Activated CD4-positive, alpha-beta T cell treated with anti-CD3 and anti-CD28 coated beads for 36 hours (primary cell): ENCODE results near the gene ITGB3. TPM values are rescaled to one million over a fixed set of nuclear protein-coding genes. Genes with fewer than 3 reads are reported as not detected.
"Not testable (repeated sequence)": the region's sequence is repeated elsewhere in the genome, so short reads cannot be mapped to it uniquely, and the experiment has no call there.

Experiments used
- ATAC-seq: fragments of 200-7000 bp; cut with Tn5 transposase; one replicate; pipeline ENCODE4 v1.10.0; 2021; ENCODE audit warnings: mild to moderate bottlenecking, moderate library complexity
- CTCF ChIA-PET: fragments of 350-600 bp; sonication (Branson Sonifier 250); formaldehyde crosslinking; loops from one replicate; lab custom pipeline; 2021; ENCODE audit warnings: antibody characterized with exemption; lab: Charles Lee
- POLR2A ChIA-PET: fragments of 350-600 bp; sonication (Branson Sonifier 250); formaldehyde crosslinking; loops from one replicate; lab custom pipeline; 2021; ENCODE audit warnings: antibody characterized with exemption, inconsistent platforms; lab: Charles Lee
- DNase-seq: peaks from one replicate; pipeline ENCODE4 v3.0.0-alpha.2; 2020
- H3K27ac Mint-ChIP-seq: one replicate; pipeline ENCODE4 v1.8.0; 2021; ENCODE audit warnings: mixed read lengths
- H3K27me3 Mint-ChIP-seq: one replicate; pipeline ENCODE4 v1.8.0; 2021; ENCODE audit warnings: mixed read lengths
- H3K36me3 Mint-ChIP-seq: one replicate; pipeline ENCODE4 v1.8.0; 2021; ENCODE audit warnings: low read depth, mixed read lengths
- H3K4me1 Mint-ChIP-seq: one replicate; pipeline ENCODE4 v1.8.0; 2021; ENCODE audit warnings: mixed read lengths
- H3K4me3 Mint-ChIP-seq: one replicate; pipeline ENCODE4 v1.8.0; 2021; ENCODE audit warnings: mild to moderate bottlenecking, moderate library complexity, mixed read lengths
- H3K9me3 Mint-ChIP-seq: one replicate; pipeline ENCODE4 v1.8.0; 2021; ENCODE audit warnings: low read depth, mixed read lengths
- intact Hi-C, 2 experiments: fragments of 100-400 bp; cut with DNase I in 1 of 2; cut with micrococcal nuclease in 1 of 2; formaldehyde crosslinking; loops; one replicate each; pipeline versions ENCODE4 v1.14.2 to v1.15.1; 2022 to 2024; cut with DNase I, micrococcal nuclease
- total RNA-seq, 2 experiments: library from RNA; stranded (reverse); gene quantifications; one replicate each; pipeline ENCODE4 v1.2.3, GENCODE V29; 2021

The ITGB3 gene
- total RNA-seq, 2 experiments from 2014 or later = 0.04 TPM; not detected in 1

DNA sequence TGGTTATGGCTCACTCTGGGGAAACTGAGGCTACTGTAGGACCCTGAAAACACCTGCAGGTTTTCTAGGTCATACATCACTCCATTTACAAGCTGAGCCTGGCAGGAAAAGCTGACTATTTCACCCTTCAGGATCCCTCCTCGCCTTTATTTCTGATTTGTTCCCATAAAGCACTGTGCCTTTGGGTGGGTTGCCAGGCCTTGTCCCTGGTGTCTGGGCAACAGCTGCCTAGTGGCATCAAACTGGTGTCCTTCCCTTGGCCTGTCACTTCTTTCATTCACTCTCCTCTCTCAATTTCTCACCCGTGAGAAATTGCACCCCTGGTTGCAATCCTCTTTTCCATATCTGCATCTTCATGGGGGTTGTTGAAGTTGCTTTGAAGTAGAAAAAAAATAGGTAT, 42.8 kb upstream of the ITGB3 start:
- DNase-seq = no peak
- CTCF ChIA-PET = interaction anchor here (0.6 kb wide), 2 partner anchors 35 to 300 kb away, joined by 3 to 4 read pairs; no protein-coding TSS in a partner anchor
- Mint-ChIP-seq H3K4me3 (no peak overlapping the region), H3K4me1 (peaks cover 16% of the 10 kb centered on the region), H3K9me3 (no peaks in the 10 kb centered on the region), H3K36me3 (no peaks in the 10 kb centered on the region), H3K27ac (no peak overlapping the region), H3K27me3 (no peaks in the 10 kb centered on the region)
- POLR2A ChIA-PET = no interaction called here
- intact Hi-C loops = no loop called here
- no peak for ATAC-seq

DNA sequence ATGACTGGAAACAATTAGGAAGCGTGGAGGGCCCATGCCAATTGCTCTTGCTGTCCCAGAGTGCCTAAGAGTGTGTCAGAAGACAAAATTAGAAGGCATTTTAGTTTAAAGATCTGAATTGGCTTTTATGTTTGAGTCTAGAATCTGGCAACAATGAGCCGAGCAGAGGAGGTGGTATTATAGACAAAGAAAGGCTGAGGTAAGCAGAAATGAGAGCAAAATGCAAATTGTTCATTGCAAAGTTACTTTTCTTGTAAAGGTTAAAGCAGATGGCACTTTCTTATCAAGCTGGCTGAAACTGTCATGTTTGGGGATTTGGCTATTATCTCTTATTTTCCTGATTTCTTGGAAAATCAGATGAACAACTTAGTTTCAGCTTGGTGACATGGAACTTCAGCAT, 41.2 kb upstream of the ITGB3 start:
- ATAC-seq = no peak
- intact Hi-C loops = no loop called here
- Mint-ChIP-seq H3K9me3 (no peaks in the 10 kb centered on the region), H3K36me3 (no peaks in the 10 kb centered on the region), H3K4me1 (peaks cover 10% of the 10 kb centered on the region), H3K4me3 (no peak overlapping the region), H3K27me3 (no peaks in the 10 kb centered on the region), H3K27ac (no peak overlapping the region)
- POLR2A ChIA-PET = no interaction called here
- DNase-seq = no peak
- CTCF ChIA-PET = no interaction called here

DNA sequence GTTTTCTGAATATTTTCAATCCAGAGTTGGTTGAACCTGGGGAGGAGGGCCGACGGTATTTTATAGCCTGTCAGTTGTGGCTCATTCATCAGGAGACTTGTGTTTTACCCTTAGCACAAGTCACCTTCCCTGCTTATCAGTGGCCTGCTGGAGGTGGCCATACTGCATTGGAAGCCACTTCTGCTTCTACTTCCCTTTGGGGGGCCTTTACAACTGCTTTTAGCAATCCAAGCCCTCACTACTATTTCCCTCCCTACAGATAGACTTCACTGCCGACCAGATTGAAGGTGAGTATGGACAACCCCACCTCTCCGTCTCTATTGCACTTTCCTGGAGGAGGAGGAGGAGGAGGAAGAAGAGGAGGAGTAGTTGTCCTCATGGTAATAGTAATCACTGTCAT, 40.1 kb upstream of the ITGB3 start:
- POLR2A ChIA-PET = interaction anchor here (0.7 kb wide), 1 partner anchor 190 kb away, joined by 3 read pairs; no protein-coding TSS in a partner anchor
- CTCF ChIA-PET = no interaction called here
- Mint-ChIP-seq H3K4me3 (no peak overlapping the region), H3K27ac (no peak overlapping the region), H3K4me1 (peaks cover 11% of the 10 kb centered on the region), H3K27me3 (no peaks in the 10 kb centered on the region), H3K36me3 (no peaks in the 10 kb centered on the region), H3K9me3 (no peaks in the 10 kb centered on the region)
- DNase-seq (no peak), ATAC-seq (no peak)
- intact Hi-C loops = no loop called here

DNA sequence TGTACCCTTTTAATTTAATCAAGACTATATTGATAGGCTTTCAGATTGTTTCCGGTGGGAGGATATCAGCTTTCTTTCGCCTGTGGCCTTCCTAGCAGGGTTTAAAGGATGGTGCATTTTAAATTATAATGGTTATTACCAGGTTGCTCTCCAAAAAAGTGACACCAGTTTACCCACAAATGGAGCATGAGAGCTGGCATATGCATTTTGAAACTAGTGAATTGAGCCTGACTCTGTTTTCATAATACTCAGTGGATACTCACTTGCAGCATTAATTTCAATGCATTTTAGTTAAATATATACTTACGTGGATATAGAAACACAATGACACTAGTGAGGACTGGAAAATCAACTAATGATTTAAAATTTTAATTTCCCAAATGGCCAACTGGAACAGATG, 38.7 kb upstream of the ITGB3 start:
- ATAC-seq = no peak
- Mint-ChIP-seq H3K27ac (no peak overlapping the region), H3K4me3 (no peak overlapping the region), H3K27me3 (no peaks in the 10 kb centered on the region), H3K4me1 (peaks cover 22% of the 10 kb centered on the region), H3K9me3 (no peaks in the 10 kb centered on the region), H3K36me3 (no peaks in the 10 kb centered on the region)
- intact Hi-C loops = no loop called here
- ChIA-PET POLR2A (no interaction called here), CTCF (no interaction called here)
- no peak for DNase-seq

DNA sequence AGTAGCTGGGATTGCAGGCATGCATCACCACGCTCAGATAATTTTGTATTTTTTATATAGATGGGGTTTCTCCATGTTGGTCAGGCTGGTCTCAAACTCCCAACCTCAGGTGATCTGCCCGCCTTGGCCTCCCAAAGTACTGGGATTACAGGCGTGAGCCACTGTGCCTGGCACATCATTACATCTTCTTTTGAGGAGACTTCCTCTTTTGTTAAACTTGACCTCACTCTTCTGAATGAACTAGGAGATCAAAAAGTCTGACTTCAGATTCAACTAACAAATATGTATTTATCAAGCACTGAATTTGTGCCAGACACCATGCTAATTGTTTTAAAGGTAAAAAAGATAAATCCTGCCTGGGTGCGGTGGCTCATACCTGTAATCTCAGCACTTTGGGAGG, 36.8 kb upstream of the ITGB3 start:
- H3K36me3 Mint-ChIP-seq, CTCF ChIA-PET, intact Hi-C loops, H3K27ac Mint-ChIP-seq, H3K4me3 Mint-ChIP-seq, H3K27me3 Mint-ChIP-seq, H3K9me3 Mint-ChIP-seq, ATAC-seq, DNase-seq, POLR2A ChIA-PET: not testable (repeated sequence)
- H3K4me1 Mint-ChIP-seq = peaks cover 37% of the 10 kb centered on the region

DNA sequence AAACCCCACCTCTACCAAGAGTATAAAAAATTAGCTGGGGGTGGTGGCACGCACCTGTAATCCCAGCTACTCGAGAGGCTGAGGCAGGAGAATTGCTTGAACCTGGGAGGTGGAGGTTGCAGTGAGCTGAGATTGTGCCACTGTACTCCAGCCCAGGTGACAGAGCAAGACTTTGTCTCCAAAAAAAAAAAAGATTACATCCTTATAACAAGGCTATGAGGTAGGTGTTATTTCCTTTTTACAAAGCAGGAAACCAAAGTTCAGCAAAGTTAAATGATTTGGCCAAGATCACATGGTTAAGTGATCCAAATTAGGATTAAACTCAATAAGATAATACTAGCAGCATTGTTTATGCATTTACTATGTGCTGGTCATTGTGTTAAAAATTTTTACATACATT, 36.3 kb upstream of the ITGB3 start:
- DNase-seq, H3K36me3 Mint-ChIP-seq, H3K9me3 Mint-ChIP-seq, CTCF ChIA-PET, POLR2A ChIA-PET, H3K27me3 Mint-ChIP-seq, H3K27ac Mint-ChIP-seq, intact Hi-C loops, H3K4me3 Mint-ChIP-seq: not testable (repeated sequence)
- H3K4me1 Mint-ChIP-seq = peaks cover 37% of the 10 kb centered on the region
- ATAC-seq = peak; percentile 67

DNA sequence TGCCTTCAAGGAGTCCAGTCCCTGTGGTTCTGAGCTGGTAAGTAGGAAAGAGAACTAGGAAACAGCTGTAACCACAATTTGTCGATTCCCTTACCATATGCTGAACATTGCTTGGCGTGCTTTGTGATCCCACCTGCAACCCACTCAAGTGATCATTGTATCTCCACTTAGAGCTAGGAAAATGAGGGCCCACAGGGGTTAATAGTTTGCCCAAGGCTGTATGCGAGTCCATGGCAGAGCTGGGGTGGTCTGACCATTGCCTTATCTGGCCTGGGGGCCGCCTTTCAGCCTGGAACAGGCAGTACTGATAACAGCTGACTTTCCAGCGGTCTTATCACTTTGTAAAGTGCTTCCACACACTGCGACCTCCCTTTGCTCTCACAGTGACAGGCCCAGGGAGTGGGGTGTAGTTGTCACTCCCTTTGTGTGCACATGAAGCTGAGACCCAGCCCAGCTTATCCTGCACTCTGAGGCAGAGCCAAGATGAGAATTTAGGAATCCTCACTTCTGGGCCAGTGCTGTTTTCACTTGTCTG, 34.7 kb upstream of the ITGB3 start:
- ChIA-PET CTCF (interaction anchor here (1.0 kb wide), 1 partner anchor 15 kb away, joined by 3 read pairs; no protein-coding TSS in a partner anchor), POLR2A (interaction anchor here (0.8 kb wide), 1 partner anchor 11 kb away, joined by 3 read pairs; no protein-coding TSS in a partner anchor)
- intact Hi-C loops = no loop called here
- Mint-ChIP-seq H3K4me3 (no peak overlapping the region), H3K36me3 (no peaks in the 10 kb centered on the region), H3K27me3 (no peaks in the 10 kb centered on the region), H3K27ac (no peak overlapping the region), H3K4me1 (peaks cover 37% of the 10 kb centered on the region), H3K9me3 (peaks cover under 1% of the 10 kb centered on the region)
- DNase-seq (no peak), ATAC-seq (no peak)

DNA sequence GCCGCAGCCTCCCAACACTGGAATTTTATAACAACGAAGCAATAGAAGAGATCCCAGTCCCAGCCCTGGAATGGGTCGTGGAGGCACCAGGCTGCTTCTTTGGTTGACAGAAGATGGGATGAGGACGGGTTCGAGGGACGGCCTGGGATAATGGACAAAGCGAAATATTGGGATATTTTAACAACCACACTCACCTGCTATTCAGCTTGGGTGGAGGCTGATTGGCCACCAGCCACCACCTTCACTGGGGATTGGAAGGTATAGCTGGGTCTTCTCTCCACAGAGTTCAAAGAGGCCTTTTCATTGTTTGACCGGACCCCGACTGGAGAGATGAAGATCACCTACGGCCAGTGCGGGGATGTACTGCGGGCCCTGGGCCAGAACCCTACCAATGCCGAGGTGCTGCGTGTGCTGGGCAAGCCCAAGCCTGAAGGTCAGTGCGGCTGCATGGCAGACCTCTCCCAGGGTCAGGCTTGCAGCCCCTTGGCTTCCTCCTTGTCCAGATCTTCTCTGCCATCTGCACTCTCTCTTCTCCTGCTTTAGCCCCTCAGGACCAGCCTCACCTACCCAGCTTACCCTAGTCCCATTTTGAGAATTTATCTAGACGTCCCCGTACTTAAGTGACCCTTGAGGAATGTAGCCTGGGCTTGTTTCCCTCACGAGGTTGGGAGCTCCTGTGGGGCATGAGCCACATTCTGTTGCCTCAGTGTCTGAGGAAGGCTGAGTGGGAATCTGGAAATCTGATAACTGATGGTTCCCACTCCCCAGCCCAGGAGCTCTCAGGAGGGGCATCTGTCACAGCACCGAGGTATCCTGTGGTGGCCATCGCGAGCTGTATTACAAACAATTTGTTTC, 33.8 kb upstream of the ITGB3 start:
- peaks cover 37% of the 10 kb centered on the region for H3K4me1 Mint-ChIP-seq
- ChIA-PET CTCF (interaction anchor here (0.8 to 0.9 kb wide), 2 partner anchors 30 to 92 kb away, joined by 3 to 5 read pairs; no protein-coding TSS in a partner anchor), POLR2A (interaction anchor here (0.8 to 1.0 kb wide), 3 partner anchors 12 to 16 kb away, joined by 3 read pairs; no protein-coding TSS in a partner anchor)
- H3K27ac Mint-ChIP-seq = no peak overlapping the region
- no peaks in the 10 kb centered on the region for H3K27me3 Mint-ChIP-seq
- intact Hi-C loops = no loop called here
- H3K4me3 Mint-ChIP-seq = no peak overlapping the region
- no peak for DNase-seq
- H3K9me3 Mint-ChIP-seq = peaks cover 6% of the 10 kb centered on the region
- ATAC-seq = no peak
- H3K36me3 Mint-ChIP-seq = no peaks in the 10 kb centered on the region

DNA sequence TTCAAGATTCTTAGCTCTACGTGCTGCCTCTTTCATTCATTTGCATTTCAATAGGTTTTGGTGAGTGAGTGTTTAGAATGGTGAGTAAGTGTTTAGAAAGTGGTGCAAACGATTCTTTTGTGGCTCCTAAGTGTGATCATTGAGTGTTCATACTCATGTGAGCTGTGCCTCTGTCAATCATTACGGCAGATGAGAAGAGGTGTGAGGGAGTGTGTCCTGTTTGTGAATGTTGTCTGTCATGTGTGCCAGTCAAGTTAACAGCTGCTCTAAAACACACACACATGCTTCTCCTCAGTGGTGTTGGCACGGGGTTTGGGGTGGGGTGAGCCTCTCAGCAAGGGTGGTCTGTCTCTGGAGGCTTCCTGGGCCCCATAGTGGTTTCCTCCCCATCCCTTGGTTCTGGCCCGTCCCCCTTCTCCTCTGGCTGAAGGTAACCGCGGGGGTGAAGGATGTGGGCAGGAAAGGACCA, 33.1 kb upstream of the ITGB3 start:
- H3K4me3 Mint-ChIP-seq = no peak overlapping the region
- intact Hi-C loops = no loop called here
- H3K36me3 Mint-ChIP-seq = no peaks in the 10 kb centered on the region
- no peak overlapping the region for H3K27ac Mint-ChIP-seq
- POLR2A ChIA-PET = interaction anchor here (0.6 to 1.0 kb wide), 3 partner anchors 16 to 651 kb away, joined by 3 to 7 read pairs (median 3); no protein-coding TSS in a partner anchor
- DNase-seq (peak; percentile 24), ATAC-seq (peak; percentile 87)
- CTCF ChIA-PET = interaction anchor here (0.9 kb wide), 1 partner anchor 30 kb away, joined by 5 read pairs; no protein-coding TSS in a partner anchor
- peaks cover 37% of the 10 kb centered on the region for H3K4me1 Mint-ChIP-seq
- peaks cover 6% of the 10 kb centered on the region for H3K9me3 Mint-ChIP-seq
- H3K27me3 Mint-ChIP-seq = no peaks in the 10 kb centered on the region

DNA sequence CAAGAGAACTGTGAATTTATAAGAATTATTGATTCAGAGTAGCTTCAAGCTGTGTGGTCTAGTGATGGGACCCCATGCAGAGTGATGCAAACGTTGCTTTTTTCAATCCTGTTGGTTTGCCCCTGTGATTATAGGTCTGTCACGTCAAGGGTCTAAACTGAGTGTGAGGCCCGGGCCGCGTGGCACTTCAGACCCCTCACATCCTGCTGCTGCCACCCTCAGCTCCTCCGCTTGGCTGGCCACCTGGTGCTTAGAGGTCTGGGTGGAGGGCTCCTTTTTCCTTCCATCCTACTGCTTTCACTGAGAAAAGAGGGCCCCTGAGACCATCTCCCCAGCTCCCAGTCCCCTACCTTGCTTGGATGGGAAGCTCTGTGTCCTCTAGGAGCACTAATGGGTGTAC, 32.5 kb upstream of the ITGB3 start:
- DNase-seq = no peak
- no peak overlapping the region for H3K27ac Mint-ChIP-seq
- ChIA-PET CTCF (no interaction called here), POLR2A (interaction anchor here (0.6 to 0.9 kb wide), 2 partner anchors 17 to 651 kb away, joined by 3 to 7 read pairs; no protein-coding TSS in a partner anchor)
- intact Hi-C loops = no loop called here
- no peak overlapping the region for H3K4me3 Mint-ChIP-seq
- H3K27me3 Mint-ChIP-seq = no peaks in the 10 kb centered on the region
- ATAC-seq = no peak
- H3K9me3 Mint-ChIP-seq = peaks cover 6% of the 10 kb centered on the region
- H3K4me1 Mint-ChIP-seq = peaks cover 37% of the 10 kb centered on the region
- H3K36me3 Mint-ChIP-seq = no peaks in the 10 kb centered on the region

DNA sequence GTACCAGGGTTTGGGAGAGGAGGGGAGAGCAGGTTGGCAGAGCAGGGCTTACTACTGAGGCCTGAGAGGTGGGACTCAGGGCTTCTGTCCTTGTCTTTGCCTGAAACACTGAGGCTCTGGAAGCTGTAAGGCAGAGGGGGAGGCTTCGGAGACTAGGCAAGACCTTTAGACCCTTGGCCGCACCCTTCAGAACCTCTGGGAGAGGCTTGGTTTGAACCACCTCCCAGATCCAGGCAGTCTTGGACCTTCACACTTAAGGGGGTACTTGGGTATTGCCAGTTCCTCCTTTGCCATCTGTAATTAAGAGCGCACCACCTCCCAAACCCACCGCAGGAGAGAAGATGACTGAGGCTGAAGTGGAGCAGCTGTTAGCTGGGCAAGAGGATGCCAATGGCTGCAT, 31.6 kb upstream of the ITGB3 start:
- ATAC-seq (no peak), DNase-seq (no peak)
- ChIA-PET POLR2A (no interaction called here), CTCF (interaction anchor here (0.6 kb wide), 1 partner anchor 62 kb away, joined by 4 read pairs; no protein-coding TSS in a partner anchor)
- Mint-ChIP-seq H3K36me3 (no peaks in the 10 kb centered on the region), H3K4me3 (no peak overlapping the region), H3K27me3 (no peaks in the 10 kb centered on the region), H3K27ac (no peak overlapping the region), H3K4me1 (peaks cover 33% of the 10 kb centered on the region), H3K9me3 (peaks cover 6% of the 10 kb centered on the region)
- intact Hi-C loops = no loop called here
